Effector memory CD4-positive, alpha-beta T cell (primary cell): ENCODE results near the gene KCNC4.

Experiments
- DNase-seq, 3 donors: peaks; one replicate each; pipeline ENCODE4 v3.0.0-alpha.2; 2020
- H3K27ac ChIP-seq: 2 replicates; pipeline ENCODE4 v1.7.0; 2013; ENCODE audit warnings: mild to moderate bottlenecking, low read length, moderate library complexity; ENCODE audit not compliant: insufficient read depth, poor library complexity, severe bottlenecking
- H3K27me3 ChIP-seq: replicated peaks from 2 replicates; pipeline ENCODE4 v1.7.0; 2013; ENCODE audit warnings: mild to moderate bottlenecking, low read length; ENCODE audit not compliant: insufficient read depth, control insufficient read depth, poor library complexity, severe bottlenecking
- H3K36me3 ChIP-seq: 2 replicates; pipeline ENCODE4 v1.7.0; 2013; ENCODE audit warnings: mild to moderate bottlenecking, low read length, moderate library complexity; ENCODE audit not compliant: control insufficient read depth, insufficient read depth
- H3K4me1 ChIP-seq: 2 replicates; pipeline ENCODE4 v1.7.0; 2013; ENCODE audit warnings: low read length, mild to moderate bottlenecking; ENCODE audit not compliant: control insufficient read depth, insufficient read depth, poor library complexity, severe bottlenecking
- H3K4me3 ChIP-seq: 2 replicates; pipeline ENCODE4 v1.7.0; 2013; ENCODE audit warnings: low read length, low read depth, mild to moderate bottlenecking; ENCODE audit not compliant: insufficient read depth, poor library complexity, severe bottlenecking
- H3K9me3 ChIP-seq: 2 replicates; pipeline ENCODE4 v1.7.0; 2013; ENCODE audit warnings: mild to moderate bottlenecking, low read length, moderate library complexity; ENCODE audit not compliant: control insufficient read depth

KCNC4 gene

GRCh38 chr1:110172001-110172400 lies 38.1 kb upstream of the KCNC4 start:
- no peaks in the 10 kb centered on the region for H3K9me3 ChIP-seq
- no peaks in the 10 kb centered on the region for H3K4me1 ChIP-seq
- H3K27me3 ChIP-seq: no peaks in the 10 kb centered on the region

GRCh38 chr1:110173466-110174105 lies 36.5 kb upstream of the KCNC4 start:
- Histone ChIP-seq H3K4me3 (no peak overlapping the region), H3K4me1 (no peaks in the 10 kb centered on the region), H3K27ac (no peak overlapping the region), H3K36me3 (no peaks in the 10 kb centered on the region), H3K27me3 (no peaks in the 10 kb centered on the region), H3K9me3 (no peaks in the 10 kb centered on the region)
- no peak for DNase-seq

More at GRCh38 chr1:110172001-110172400, 38.1 kb upstream of the KCNC4 start:
- DNase-seq: no peak
- no peak overlapping the region for H3K27ac ChIP-seq
- H3K36me3 ChIP-seq: no peaks in the 10 kb centered on the region
- H3K4me3 ChIP-seq: no peak overlapping the region

- Histone ChIP-seq H3K9me3 (no peaks in the 10 kb centered on the region), H3K27ac (no peak overlapping the region), H3K27me3 (no peaks in the 10 kb centered on the region), H3K4me1 (no peaks in the 10 kb centered on the region), H3K4me3 (no peak overlapping the region), H3K36me3 (no peaks in the 10 kb centered on the region)
- no peak for DNase-seq
Observed at GRCh38 chr1:110174961-110175360, 35.2 kb upstream of the KCNC4 start.

GRCh38 chr1:110176299-110176956 lies 33.7 kb upstream of the KCNC4 start:
- DNase-seq: no peak
- Histone ChIP-seq H3K27me3 (no peaks in the 10 kb centered on the region), H3K4me3 (no peak overlapping the region), H3K4me1 (no peaks in the 10 kb centered on the region), H3K27ac (no peak overlapping the region), H3K9me3 (no peaks in the 10 kb centered on the region), H3K36me3 (no peaks in the 10 kb centered on the region)

GRCh38 chr1:110177775-110178174 lies 32.3 kb upstream of the KCNC4 start:
- Histone ChIP-seq H3K4me1 (no peaks in the 10 kb centered on the region), H3K9me3 (no peaks in the 10 kb centered on the region), H3K27ac (no peak overlapping the region), H3K4me3 (no peak overlapping the region), H3K36me3 (no peaks in the 10 kb centered on the region), H3K27me3 (no peaks in the 10 kb centered on the region)
- DNase-seq: no peak

GRCh38 chr1:110183642-110184167 lies 26.4 kb upstream of the KCNC4 start:
- H3K27me3 ChIP-seq: no peaks in the 10 kb centered on the region
- H3K27ac ChIP-seq: no peak overlapping the region
- DNase-seq: no peak
- H3K4me1 ChIP-seq: no peaks in the 10 kb centered on the region
- no peaks in the 10 kb centered on the region for H3K9me3 ChIP-seq
- H3K4me3 ChIP-seq: no peak overlapping the region
- H3K36me3 ChIP-seq: no peaks in the 10 kb centered on the region

- DNase-seq: no peak
- H3K27me3 ChIP-seq: no peaks in the 10 kb centered on the region
- H3K4me3 ChIP-seq: no peak overlapping the region
- H3K27ac ChIP-seq: no peak overlapping the region
- no peaks in the 10 kb centered on the region for H3K36me3 ChIP-seq
- H3K9me3 ChIP-seq: no peaks in the 10 kb centered on the region
- H3K4me1 ChIP-seq: no peaks in the 10 kb centered on the region
Observed at GRCh38 chr1:110184446-110184845, 25.7 kb upstream of the KCNC4 start.

GRCh38 chr1:110185181-110185580 lies 24.9 kb upstream of the KCNC4 start:
- H3K27ac ChIP-seq: no peak overlapping the region
- no peak for DNase-seq
- no peaks in the 10 kb centered on the region for H3K27me3 ChIP-seq
- no peaks in the 10 kb centered on the region for H3K9me3 ChIP-seq
- H3K4me3 ChIP-seq: no peak overlapping the region
- no peaks in the 10 kb centered on the region for H3K4me1 ChIP-seq
- no peaks in the 10 kb centered on the region for H3K36me3 ChIP-seq

GRCh38 chr1:110186558-110186957 lies 23.6 kb upstream of the KCNC4 start:
- Histone ChIP-seq H3K27ac (no peak overlapping the region), H3K27me3 (no peaks in the 10 kb centered on the region), H3K9me3 (no peaks in the 10 kb centered on the region), H3K4me1 (no peaks in the 10 kb centered on the region), H3K36me3 (no peaks in the 10 kb centered on the region), H3K4me3 (no peak overlapping the region)
- no peak for DNase-seq

GRCh38 chr1:110187139-110187890 lies 22.8 kb upstream of the KCNC4 start:
- DNase-seq: no peak
- Histone ChIP-seq H3K9me3 (no peaks in the 10 kb centered on the region), H3K27ac (no peak overlapping the region), H3K27me3 (no peaks in the 10 kb centered on the region), H3K4me1 (no peaks in the 10 kb centered on the region), H3K4me3 (no peak overlapping the region), H3K36me3 (no peaks in the 10 kb centered on the region)
